Keratinocyte (primary cell): ENCODE data around the gene UCHL5.

ENCODE experiments used
- CTCF ChIP-seq, 3 experiments: IDR thresholded peaks in 1 of 3; conservative IDR thresholded peaks in 1 of 3; optimal IDR thresholded peaks in 1 of 3; 2 replicates in 2 of 3; 3 replicates in 1 of 3; pipeline versions ENCODE3 to v1.5.1; 2011; ENCODE audit warnings: low read length in 3 of 3, mild to moderate bottlenecking in 3 of 3, moderate library complexity in 2 of 3, control low read depth in 1 of 3, inconsistent platforms in 1 of 3; ENCODE audit not compliant: insufficient read depth in 2 of 3; ENCODE audit errors: extremely low read depth in 1 of 3
- EZH2 ChIP-seq: IDR thresholded peaks from one replicate; pipeline ENCODE4 v1.6.1; 2012; ENCODE audit warnings: inconsistent platforms, mild to moderate bottlenecking, low read length, moderate library complexity

- TF ChIP-seq CTCF (optimal IDR thresholded peaks at IDR 0.05 in 1 of 3, IDR thresholded peaks at IDR 0.05 in 1 of 3, conservative IDR thresholded peaks at IDR 0.05 in 1 of 3; ENCODE audit: extremely low read depth in 1 of 3, insufficient read depth in 2 of 3, low read length in 3 of 3): no peak
- TF ChIP-seq EZH2: no peak
These were observed 82.0 kb downstream of the UCHL5 start for GRCh38 chr1:192977089-192977706.
